HCT116 (cell line): Measurements from ENCODE around the gene FBXL7. TPM values are rescaled to one million over a fixed set of nuclear protein-coding genes. Genes with fewer than 3 reads are reported as not detected.

ENCODE experiments used
- ATAC-seq: fragments of 200-7000 bp; cut with Tn5 transposase; 2 replicates; pipeline ENCODE4 v1.9.1; 2020; ENCODE audit warnings: mild to moderate bottlenecking, moderate library complexity
- BruUV-seq: library from RNA; stranded (reverse); fragments of 400-500 nt; replicated peaks from 2 replicates; lab custom pipeline; 2021; lab: Mats Ljungman, UMichigan
- CTCF ChIA-PET: fragments of 300-600 bp; sonication (Branson Sonifier 250); formaldehyde crosslinking; loops from one replicate; lab custom pipeline; 2021; ENCODE audit warnings: antibody characterized with exemption; lab: Charles Lee
- POLR2A ChIA-PET: fragments of 300-600, 350-600 bp; sonication (Branson Sonifier 250); formaldehyde crosslinking; loops from one replicate; lab custom pipeline; 2021; ENCODE audit warnings: antibody characterized with exemption; lab: Charles Lee
- RAD21 ChIA-PET, 2 experiments: fragments of 300-600 bp; sonication (Branson Sonifier 250); formaldehyde crosslinking; loops; one replicate each; lab custom pipeline; 2023; ENCODE audit warnings: low total read pairs in 2 of 2; ENCODE audit not compliant: uncharacterized antibody in 2 of 2, unreplicated experiment in 2 of 2, low non-redundant PET in 1 of 2; lab: Charles Lee
- DNase-seq: peaks from one replicate; pipeline ENCODE4 v3.0.0-alpha.2; 2010; ENCODE audit warnings: low read depth, low spot score
- H2AFZ ChIP-seq: fragments of 200-600 bp; shearing (Covaris generic), sonication (generic); 2 replicates; pipeline ENCODE4 v1.6.1; 2017; ENCODE audit warnings: low read depth, mixed run types, mixed read lengths, antibody characterized with exemption, low read length; ENCODE audit not compliant: poor library complexity, severe bottlenecking
- H3K27ac ChIP-seq: 2 replicates; pipeline ENCODE4 v1.5.1; 2012; ENCODE audit warnings: low read depth, low read length
- H3K27me3 ChIP-seq: fragments of 200-600 bp; sonication (generic); 2 replicates; pipeline ENCODE4 v1.6.1; 2016; ENCODE audit warnings: mixed run types, low read length, mixed read lengths; ENCODE audit not compliant: insufficient read depth
- H3K36me3 ChIP-seq, 2 experiments: fragments of 200-500 bp in 1 of 2; fragments of 200-600 bp in 1 of 2; sonication (Bioruptor generic) in 1 of 2; sonication (generic) in 1 of 2; 2 replicates each; pipeline versions ENCODE4 v1.5.1 to v1.6.1; 2014 to 2016; ENCODE audit warnings: low read length in 2 of 2, inconsistent platforms in 1 of 2, mixed read lengths in 1 of 2, mixed run types in 1 of 2; ENCODE audit not compliant: insufficient read depth in 2 of 2, control insufficient read depth in 1 of 2
- H3K4me1 ChIP-seq, 2 experiments: fragments of 200-600 bp in 1 of 2; sonication (generic) in 1 of 2; 2 replicates each; pipeline versions ENCODE4 v1.5.1 to v1.6.1; 2012 to 2017; ENCODE audit warnings: low read length in 2 of 2, inconsistent platforms in 1 of 2, mild to moderate bottlenecking in 1 of 2, mixed read lengths in 1 of 2, mixed run types in 1 of 2, moderate library complexity in 1 of 2; ENCODE audit not compliant: insufficient read depth in 2 of 2, control insufficient read depth in 1 of 2
- H3K4me2 ChIP-seq: fragments of 200-600 bp; sonication (generic); 2 replicates; pipeline ENCODE4 v1.6.1; 2017; ENCODE audit warnings: mixed run types, low read length, mixed read lengths
- H3K4me3 ChIP-seq, 2 experiments: fragments of 200-600 bp in 1 of 2; sonication (generic) in 1 of 2; replicated peaks in 1 of 2; 2 replicates each; pipeline ENCODE4 v1.5.1; 2011 to 2016; ENCODE audit warnings: low read length in 2 of 2, control low read depth in 1 of 2, low read depth in 1 of 2, mild to moderate bottlenecking in 1 of 2, mixed read lengths in 1 of 2, mixed run types in 1 of 2
- H3K79me2 ChIP-seq: fragments of 200-600 bp; sonication (generic); 2 replicates; pipeline ENCODE4 v1.6.1; 2017; ENCODE audit warnings: mild to moderate bottlenecking, mixed run types, low read length, moderate library complexity, mixed read lengths; ENCODE audit not compliant: insufficient read depth
- H3K9ac ChIP-seq: fragments of 200-600 bp; sonication (generic); 2 replicates; pipeline ENCODE4 v1.6.1; 2016; ENCODE audit warnings: low read length, mixed read lengths
- H3K9me2 ChIP-seq: fragments of 200-600 bp; sonication (generic), shearing (Covaris generic); 2 replicates; pipeline ENCODE4 v1.6.1; 2017; ENCODE audit warnings: mixed run types, mild to moderate bottlenecking, moderate library complexity; ENCODE audit not compliant: insufficient read depth
- H3K9me3 ChIP-seq, 2 experiments: fragments of 200-500 bp in 1 of 2; fragments of 200-600 bp in 1 of 2; sonication (Bioruptor generic) in 1 of 2; sonication (generic) in 1 of 2; 2 replicates each; pipeline ENCODE4 v1.6.1; 2014 to 2017; ENCODE audit warnings: low read length in 2 of 2, mixed read lengths in 2 of 2, inconsistent platforms in 1 of 2, low read depth in 1 of 2, mild to moderate bottlenecking in 1 of 2, mixed run types in 1 of 2, moderate library complexity in 1 of 2; ENCODE audit not compliant: control insufficient read depth in 1 of 2, insufficient read depth in 1 of 2
- H4K20me1 ChIP-seq: fragments of 200-600 bp; sonication (generic), shearing (Covaris generic); 2 replicates; pipeline ENCODE4 v1.6.1; 2017; ENCODE audit warnings: mixed run types, mild to moderate bottlenecking, moderate library complexity; ENCODE audit not compliant: insufficient read depth
- ATF3 ChIP-seq: IDR thresholded peaks from 2 replicates; pipeline ENCODE4 v1.6.1; 2012
- CBX3 ChIP-seq: IDR thresholded peaks from 2 replicates; pipeline ENCODE4 v1.6.1; 2012; ENCODE audit warnings: low read depth
- CEBPB ChIP-seq: IDR thresholded peaks from 2 replicates; pipeline ENCODE4 v1.6.1; 2012; ENCODE audit warnings: low read depth
- ELF1 ChIP-seq: IDR thresholded peaks from 2 replicates; pipeline ENCODE4 v1.6.1; 2012; ENCODE audit warnings: low read depth, borderline replicate concordance
- EZH2phosphoT487 ChIP-seq: fragments of 200-600 bp; IDR thresholded peaks from 2 replicates; pipeline ENCODE4 v1.6.1; 2018; ENCODE audit warnings: antibody characterized with exemption, borderline replicate concordance
- FOSL1 ChIP-seq: IDR thresholded peaks from 2 replicates; pipeline ENCODE4 v1.6.1; 2012; ENCODE audit warnings: low read depth
- JUND ChIP-seq: IDR thresholded peaks from 2 replicates; pipeline ENCODE4 v1.6.1; 2012
- POLR2A ChIP-seq: IDR thresholded peaks from 2 replicates; pipeline ENCODE4 v1.7.0; 2011; ENCODE audit warnings: borderline replicate concordance; ENCODE audit not compliant: insufficient read depth, insufficient read length; ENCODE audit errors: extremely low read depth
- POLR2AphosphoS5 ChIP-seq: IDR thresholded peaks from 2 replicates; pipeline ENCODE4 v1.6.1; 2011; ENCODE audit warnings: mild to moderate bottlenecking, low read depth, low read length, moderate library complexity
- SIN3A ChIP-seq: IDR thresholded peaks from 2 replicates; pipeline ENCODE4 v1.6.1; 2012; ENCODE audit warnings: low read depth
- SP1 ChIP-seq: IDR thresholded peaks from 2 replicates; pipeline ENCODE4 v1.6.1; 2012; ENCODE audit warnings: low read depth
- TCF7L2 ChIP-seq: IDR thresholded peaks from 2 replicates; pipeline ENCODE4 v1.7.0; 2011; ENCODE audit warnings: borderline replicate concordance, inconsistent platforms; ENCODE audit not compliant: insufficient read depth, insufficient read length; ENCODE audit errors: extremely low read depth
- YY1 ChIP-seq: IDR thresholded peaks from 2 replicates; pipeline ENCODE4 v1.6.1; 2011; ENCODE audit warnings: low read length, low read depth, moderate library complexity, mild to moderate bottlenecking; ENCODE audit not compliant: insufficient replicate concordance; ENCODE audit errors: extremely low read depth
- ZBTB33 ChIP-seq: IDR thresholded peaks from 2 replicates; pipeline ENCODE4 v1.6.1; 2011; ENCODE audit warnings: mild to moderate bottlenecking, low read length, moderate library complexity; ENCODE audit not compliant: insufficient replicate concordance; ENCODE audit errors: extremely low read depth
- ZFX ChIP-seq: fragments of 450-650 bp; IDR thresholded peaks from 2 replicates; pipeline ENCODE4 v1.6.1; 2017
- ZNF274 ChIP-seq: fragments of 200-500 bp; sonication (Bioruptor generic); IDR thresholded peaks from 2 replicates; pipeline ENCODE4 v1.6.1; 2014; ENCODE audit warnings: mild to moderate bottlenecking, low read depth, low read length, inconsistent platforms
- intact Hi-C: fragments of 100-400 bp; cut with micrococcal nuclease; formaldehyde crosslinking; loops from 2 replicates; pipeline ENCODE4 v1.10.0; 2022
- total RNA-seq: library from RNA; stranded (reverse); gene quantifications from one replicate; pipeline ENCODE4 v1.2.1, GENCODE V29; 2021; ENCODE audit not compliant: unreplicated experiment
- TF ChIP-seq, protein P1 (sequence below): IDR thresholded peaks from 2 replicates; pipeline ENCODE4 v1.6.1; 2012; ENCODE audit warnings: low read depth
- TF ChIP-seq, protein P2 (sequence below): IDR thresholded peaks from 2 replicates; pipeline ENCODE4 v1.6.1; 2012

The FBXL7 gene
- total RNA-seq, 1 experiment from 2014 or later = 0.05 TPM

GRCh38 chr5:15943487-15943886, 443.5 kb downstream of the FBXL7 start:
- Histone ChIP-seq H4K20me1 (no peaks in the 10 kb centered on the region), H3K4me1 (no peaks in the 10 kb centered on the region), H3K4me3 (no peak overlapping the region), H3K9me2 (no peaks in the 10 kb centered on the region), H3K27ac (no peak overlapping the region), H3K9me3 (peaks cover 0 to 39% of the 10 kb centered on the region in 2 experiments; a peak in 2 of 4 replicates), H3K4me2 (no peak overlapping the region), H3K27me3 (no peaks in the 10 kb centered on the region), H3K9ac (no peak overlapping the region), H3K36me3 (no peaks in the 10 kb centered on the region), H3K79me2 (no peaks in the 10 kb centered on the region), H2AFZ (no peak overlapping the region)
- no peak for DNase-seq
- ATAC-seq = no peak
- intact Hi-C loops = no loop called here
- no TSS peak for BruUV-seq
- RAD21 ChIA-PET = no interaction called here
- no peak for TF ChIP-seq ZBTB33
- TF ChIP-seq, protein P1, sequence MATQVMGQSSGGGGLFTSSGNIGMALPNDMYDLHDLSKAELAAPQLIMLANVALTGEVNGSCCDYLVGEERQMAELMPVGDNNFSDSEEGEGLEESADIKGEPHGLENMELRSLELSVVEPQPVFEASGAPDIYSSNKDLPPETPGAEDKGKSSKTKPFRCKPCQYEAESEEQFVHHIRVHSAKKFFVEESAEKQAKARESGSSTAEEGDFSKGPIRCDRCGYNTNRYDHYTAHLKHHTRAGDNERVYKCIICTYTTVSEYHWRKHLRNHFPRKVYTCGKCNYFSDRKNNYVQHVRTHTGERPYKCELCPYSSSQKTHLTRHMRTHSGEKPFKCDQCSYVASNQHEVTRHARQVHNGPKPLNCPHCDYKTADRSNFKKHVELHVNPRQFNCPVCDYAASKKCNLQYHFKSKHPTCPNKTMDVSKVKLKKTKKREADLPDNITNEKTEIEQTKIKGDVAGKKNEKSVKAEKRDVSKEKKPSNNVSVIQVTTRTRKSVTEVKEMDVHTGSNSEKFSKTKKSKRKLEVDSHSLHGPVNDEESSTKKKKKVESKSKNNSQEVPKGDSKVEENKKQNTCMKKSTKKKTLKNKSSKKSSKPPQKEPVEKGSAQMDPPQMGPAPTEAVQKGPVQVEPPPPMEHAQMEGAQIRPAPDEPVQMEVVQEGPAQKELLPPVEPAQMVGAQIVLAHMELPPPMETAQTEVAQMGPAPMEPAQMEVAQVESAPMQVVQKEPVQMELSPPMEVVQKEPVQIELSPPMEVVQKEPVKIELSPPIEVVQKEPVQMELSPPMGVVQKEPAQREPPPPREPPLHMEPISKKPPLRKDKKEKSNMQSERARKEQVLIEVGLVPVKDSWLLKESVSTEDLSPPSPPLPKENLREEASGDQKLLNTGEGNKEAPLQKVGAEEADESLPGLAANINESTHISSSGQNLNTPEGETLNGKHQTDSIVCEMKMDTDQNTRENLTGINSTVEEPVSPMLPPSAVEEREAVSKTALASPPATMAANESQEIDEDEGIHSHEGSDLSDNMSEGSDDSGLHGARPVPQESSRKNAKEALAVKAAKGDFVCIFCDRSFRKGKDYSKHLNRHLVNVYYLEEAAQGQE = no peak
- no peak for TF ChIP-seq ELF1
- TF ChIP-seq YY1 = no peak
- TF ChIP-seq POLR2AphosphoS5 = no peak
- TF ChIP-seq POLR2A = no peak
- TF ChIP-seq JUND = no peak
- TF ChIP-seq SIN3A = no peak
- no peak for TF ChIP-seq ZNF274
- TF ChIP-seq ATF3 = no peak
- no peak for TF ChIP-seq CEBPB
- TF ChIP-seq CBX3 = no peak
- TF ChIP-seq, protein P2, sequence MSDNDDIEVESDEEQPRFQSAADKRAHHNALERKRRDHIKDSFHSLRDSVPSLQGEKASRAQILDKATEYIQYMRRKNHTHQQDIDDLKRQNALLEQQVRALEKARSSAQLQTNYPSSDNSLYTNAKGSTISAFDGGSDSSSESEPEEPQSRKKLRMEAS = no peak
- TF ChIP-seq ZFX = no peak
- no peak for TF ChIP-seq TCF7L2
- TF ChIP-seq FOSL1 = no peak
- TF ChIP-seq SP1 = no peak
- TF ChIP-seq EZH2phosphoT487 = no peak
- CTCF ChIA-PET = no interaction called here
- POLR2A ChIA-PET = no interaction called here
